Endothelial cell of umbilical vein (primary cell): ENCODE data around the gene MIEN1. TPM values are rescaled to one million over a fixed set of nuclear protein-coding genes. Genes with fewer than 3 reads are reported as not detected.

Experiments
- BruUV-seq: library from RNA; stranded (reverse); fragments of 400-500 nt; replicated peaks from 2 replicates; lab custom pipeline; 2021; lab: Mats Ljungman, UMichigan
- CTCF ChIA-PET: fragments of 300-600, 350-600 bp; sonication (Branson Sonifier 250); formaldehyde crosslinking; loops from one replicate; lab custom pipeline; 2021; ENCODE audit warnings: antibody characterized with exemption, inconsistent platforms; lab: Charles Lee
- POLR2A ChIA-PET: fragments of 300-600, 350-600 bp; sonication (Branson Sonifier 250); formaldehyde crosslinking; loops from one replicate; lab custom pipeline; 2021; ENCODE audit warnings: antibody characterized with exemption, inconsistent platforms; lab: Charles Lee
- DNase-seq: peaks from one replicate; pipeline ENCODE4 v3.0.0-alpha.2; 2011; ENCODE audit warnings: low read depth, low spot score
- FAIRE-seq: peaks from 2 replicates; lab custom pipeline; 2011; peaks lifted over from hg19 to GRCh38; lab: Jason Lieb, UNC
- H2AFZ ChIP-seq: 2 replicates; pipeline ENCODE4 v1.6.0; 2012; ENCODE audit warnings: low read depth, low read length, control low read depth, inconsistent platforms
- H3K27ac ChIP-seq: 2 replicates; pipeline ENCODE4 v1.5.1; 2011; ENCODE audit warnings: low read depth, mild to moderate bottlenecking, control low read depth, low read length, moderate library complexity; ENCODE audit not compliant: insufficient read depth
- H3K27me3 ChIP-seq, 2 experiments: 2 replicates each; pipeline versions ENCODE4 v1.6.0 to v1.6.1; 2011; ENCODE audit warnings: low read length in 2 of 2, mixed read lengths in 1 of 2; ENCODE audit not compliant: control insufficient read depth in 2 of 2, insufficient read depth in 2 of 2
- H3K36me3 ChIP-seq, 2 experiments: 2 replicates in 1 of 2; 3 replicates in 1 of 2; pipeline ENCODE4 v1.5.1; 2011; ENCODE audit warnings: low read length in 2 of 2, mild to moderate bottlenecking in 1 of 2, moderate library complexity in 1 of 2; ENCODE audit not compliant: control insufficient read depth in 2 of 2, insufficient read depth in 2 of 2; ENCODE audit errors: extremely low read depth in 1 of 2
- H3K4me1 ChIP-seq: 3 replicates; pipeline ENCODE4 v1.5.1; 2011; ENCODE audit warnings: mild to moderate bottlenecking, low read length; ENCODE audit not compliant: control insufficient read depth, insufficient read depth; ENCODE audit errors: extremely low read depth
- H3K4me2 ChIP-seq: 2 replicates; pipeline ENCODE4 v1.6.1; 2011; ENCODE audit warnings: low read length, control low read depth, mixed read lengths; ENCODE audit not compliant: insufficient read depth
- H3K4me3 ChIP-seq, 3 experiments: fragments of 200-600 bp in 1 of 3; sonication (generic), shearing (Covaris generic) in 1 of 3; replicated peaks in 1 of 3; 2 replicates each; pipeline ENCODE4 v1.5.1; 2011 to 2016; ENCODE audit warnings: control low read depth in 3 of 3, low read length in 3 of 3, mild to moderate bottlenecking in 2 of 3, inconsistent platforms in 1 of 3, low read depth in 1 of 3, moderate library complexity in 1 of 3; ENCODE audit not compliant: insufficient read depth in 1 of 3
- H3K79me2 ChIP-seq: 2 replicates; pipeline ENCODE4 v1.6.0; 2012; ENCODE audit warnings: low read length, inconsistent platforms; ENCODE audit not compliant: control insufficient read depth, insufficient read depth
- H3K9ac ChIP-seq: replicated peaks from 2 replicates; pipeline ENCODE3; 2011; ENCODE audit warnings: low read length, control low read depth; ENCODE audit not compliant: insufficient read depth; ENCODE audit errors: extremely low read depth
- H3K9me1 ChIP-seq: replicated peaks from 3 replicates; pipeline ENCODE4 v1.6.0; 2011; ENCODE audit warnings: mild to moderate bottlenecking, low read length; ENCODE audit not compliant: control insufficient read depth, insufficient read depth; ENCODE audit errors: extremely low read depth
- H3K9me3 ChIP-seq: replicated peaks from 2 replicates; pipeline ENCODE4 v1.5.1; 2012; ENCODE audit warnings: low read length, inconsistent platforms; ENCODE audit not compliant: control insufficient read depth, insufficient read depth
- H4K20me1 ChIP-seq: replicated peaks from 2 replicates; pipeline ENCODE3; 2011; ENCODE audit warnings: mild to moderate bottlenecking, low read length; ENCODE audit not compliant: control insufficient read depth, insufficient read depth; ENCODE audit errors: extremely low read depth
- CTCF ChIP-seq, 2 donors: IDR thresholded peaks; 1 replicate in 1 of 2; 2 replicates in 1 of 2; pipeline ENCODE4 v1.5.1; 2011; ENCODE audit warnings: low read length in 2 of 2, mild to moderate bottlenecking in 2 of 2, moderate library complexity in 2 of 2, control low read depth in 1 of 2, inconsistent platforms in 1 of 2, low read depth in 1 of 2; ENCODE audit not compliant: insufficient read depth in 1 of 2; ENCODE audit errors: extremely low read depth in 1 of 2
- EZH2 ChIP-seq: IDR thresholded peaks from 2 replicates; pipeline ENCODE4 v1.6.1; 2012; ENCODE audit warnings: borderline replicate concordance, low read depth, mild to moderate bottlenecking, moderate library complexity, low read length, inconsistent platforms; ENCODE audit not compliant: severe bottlenecking
- FOS ChIP-seq: IDR thresholded peaks from 2 replicates; pipeline ENCODE4 v1.6.1; 2011; ENCODE audit warnings: mild to moderate bottlenecking, low read length, moderate library complexity, borderline replicate concordance; ENCODE audit not compliant: insufficient read depth
- GATA2 ChIP-seq: IDR thresholded peaks from 2 replicates; pipeline ENCODE4 v1.7.0; 2011; ENCODE audit warnings: low read depth, mild to moderate bottlenecking, moderate library complexity, mixed read lengths, low read length; ENCODE audit not compliant: insufficient read length, insufficient read depth
- JUN ChIP-seq: IDR thresholded peaks from 2 replicates; pipeline ENCODE4 v1.6.1; 2011; ENCODE audit warnings: borderline replicate concordance, low read depth; ENCODE audit not compliant: insufficient read length, insufficient read depth
- MYC ChIP-seq: IDR thresholded peaks from one replicate; pipeline ENCODE4 v1.6.1; 2011; ENCODE audit warnings: mild to moderate bottlenecking, low read depth, low read length
- POLR2A ChIP-seq: IDR thresholded peaks from 2 replicates; pipeline ENCODE4 v1.6.1; 2012; ENCODE audit warnings: low read depth, mild to moderate bottlenecking, control low read depth, low read length
- POLR2AphosphoS5 ChIP-seq: IDR thresholded peaks from 2 replicates; pipeline ENCODE4 v1.6.1; 2012; ENCODE audit warnings: low read depth, mild to moderate bottlenecking, control low read depth, low read length, moderate library complexity; ENCODE audit not compliant: insufficient read depth
- dilution Hi-C: fragments of 300-500 bp; cut with MboI; formaldehyde crosslinking; loops from one replicate; pipeline ENCODE4 v1.15.0; 2019; ENCODE audit warnings: low sequenced_read_pairs; ENCODE audit not compliant: extremely low pct_ligation_motif_present
- intact Hi-C: fragments of 100-400 bp; cut with micrococcal nuclease; formaldehyde crosslinking; loops from one replicate; pipeline ENCODE4 v1.10.0; 2022
- polyA plus RNA-seq, 4 experiments: library from polyadenylated mRNA; depleted of rRNA in 3 of 4; stranded (reverse) in 3 of 4; unstranded in 1 of 4; fragments of >200 nt; gene quantifications; 2 replicates each; pipeline versions ENCODE4 v1.2.1 to v1.2.3, GENCODE V29; 2011 to 2012; ENCODE audit warnings: missing spikeins in 1 of 4
- total RNA-seq: library from RNA; stranded (reverse); gene quantifications from 2 replicates; pipeline ENCODE4 v1.2.3, GENCODE V29; 2021
- TF ChIP-seq, protein P1 (sequence below): IDR thresholded peaks from 2 replicates; pipeline ENCODE4 v1.6.1; 2011; ENCODE audit not compliant: insufficient read depth, insufficient read length

The MIEN1 gene
- total and polyA plus RNA-seq, 2 donors (not counting 3 experiments of a cell fraction or from before 2014, with no cell fraction given): 42.4 to 74.5 TPM

DNA sequence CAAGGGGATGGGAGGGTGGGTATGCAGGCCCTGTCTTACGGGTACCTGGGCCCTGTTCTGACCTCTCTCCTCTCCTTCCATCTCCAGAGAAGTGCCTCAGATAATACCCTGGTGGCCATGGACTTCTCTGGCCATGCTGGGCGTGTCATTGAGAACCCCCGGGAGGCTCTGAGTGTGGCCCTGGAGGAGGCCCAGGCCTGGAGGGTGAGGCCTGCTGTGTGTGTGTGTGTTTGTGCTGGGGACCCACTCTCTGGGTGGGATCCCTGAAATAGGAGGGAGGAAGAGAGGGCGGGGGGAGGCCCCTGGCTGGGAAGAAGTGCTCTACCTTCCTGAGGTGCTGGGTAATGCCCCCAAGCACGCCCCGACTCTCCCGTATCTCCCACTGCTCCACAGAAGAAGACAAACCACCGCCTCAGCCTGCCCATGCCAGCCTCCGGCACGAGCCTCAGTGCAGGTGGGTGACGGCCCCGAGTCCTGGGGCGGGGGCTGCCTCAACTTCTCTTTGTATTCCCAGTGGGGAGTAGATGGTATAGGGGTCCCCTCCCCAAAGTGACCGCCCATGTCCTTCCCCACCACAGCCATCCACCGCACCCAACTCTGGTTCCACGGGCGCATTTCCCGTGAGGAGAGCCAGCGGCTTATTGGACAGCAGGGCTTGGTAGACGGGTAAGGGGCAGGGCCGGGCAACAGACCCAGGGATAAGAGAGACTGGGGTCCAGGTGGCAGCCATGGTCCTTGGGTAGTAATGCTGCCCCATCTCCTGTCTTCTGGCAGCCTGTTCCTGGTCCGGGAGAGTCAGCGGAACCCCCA lies 15.2 kb upstream of the MIEN1 start:
- dilution Hi-C loops (loop anchor here (10.0 kb wide), 1 partner anchor 111 kb away; the partner anchor contains the start of gene STARD3), intact Hi-C loops (no loop called here)
- POLR2A ChIA-PET: no interaction called here
- H3K27ac ChIP-seq: no peak overlapping the region
- no peak overlapping the region for H3K9ac ChIP-seq
- no TSS peak for BruUV-seq
- FAIRE-seq (no peak), DNase-seq (no peak)
- TF ChIP-seq GATA2: no peak
- H2AFZ ChIP-seq: no peak overlapping the region
- CTCF ChIA-PET: interaction anchor here (1.5 kb wide), 1 partner anchor 124 kb away, joined by 3 read pairs; no protein-coding TSS in a partner anchor
- H3K9me3 ChIP-seq: no peaks in the 10 kb centered on the region
- no peaks in the 10 kb centered on the region for H3K9me1 ChIP-seq
- H3K4me3 ChIP-seq: no peak overlapping the region
- no peaks in the 10 kb centered on the region for H4K20me1 ChIP-seq
- H3K36me3 ChIP-seq: no peaks in the 10 kb centered on the region
- peaks cover 0 to 10% of the 10 kb centered on the region in 2 experiments for H3K27me3 ChIP-seq
- H3K79me2 ChIP-seq: no peaks in the 10 kb centered on the region
- H3K4me1 ChIP-seq: peaks cover 7% of the 10 kb centered on the region
- no peak overlapping the region for H3K4me2 ChIP-seq

- dilution Hi-C loops: loop anchor here (10.0 kb wide), 1 partner anchor 110 kb away; the partner anchor contains the start of gene STARD3
- POLR2A ChIA-PET: no interaction called here
Measured at GRCh38 chr17:39744836-39745215, 14.5 kb upstream of the MIEN1 start.

More at GRCh38 chr17:39744836-39745215, 14.5 kb upstream of the MIEN1 start:
- Histone ChIP-seq H3K9ac (no peak overlapping the region), H3K36me3 (no peaks in the 10 kb centered on the region), H3K4me2 (no peak overlapping the region), H2AFZ (no peak overlapping the region), H3K9me3 (no peaks in the 10 kb centered on the region), H3K4me3 (no peak overlapping the region), H3K4me1 (peaks cover 12% of the 10 kb centered on the region), H3K9me1 (no peaks in the 10 kb centered on the region), H3K27ac (no peak overlapping the region), H4K20me1 (no peaks in the 10 kb centered on the region), H3K27me3 (peaks cover 0 to 13% of the 10 kb centered on the region in 2 experiments), H3K79me2 (no peaks in the 10 kb centered on the region)
- TF ChIP-seq JUN: no peak
- TF ChIP-seq GATA2: no peak
- TF ChIP-seq, protein P1, sequence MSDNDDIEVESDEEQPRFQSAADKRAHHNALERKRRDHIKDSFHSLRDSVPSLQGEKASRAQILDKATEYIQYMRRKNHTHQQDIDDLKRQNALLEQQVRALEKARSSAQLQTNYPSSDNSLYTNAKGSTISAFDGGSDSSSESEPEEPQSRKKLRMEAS: no peak
- no peak for TF ChIP-seq CTCF (IDR thresholded peaks at IDR 0.05; ENCODE audit: extremely low read depth in 1 of 2, insufficient read depth in 1 of 2, low read depth in 1 of 2, low read length in 2 of 2)
- no peak for TF ChIP-seq MYC
- no peak for TF ChIP-seq POLR2A
- no peak for TF ChIP-seq POLR2AphosphoS5
- no peak for TF ChIP-seq FOS
- no peak for TF ChIP-seq EZH2
- no TSS peak for BruUV-seq
- CTCF ChIA-PET: no interaction called here
- no peak for DNase-seq
- no peak for FAIRE-seq
- intact Hi-C loops: no loop called here
